ENCODE data around the gene VPS4A.

- TF ChIP-seq CTCF (IDR thresholded peaks at IDR 0.05) (no peak), EZH2 (IDR thresholded peaks at IDR 0.05; ENCODE audit: borderline replicate concordance, insufficient read depth, low read depth, low read length, poor library complexity, severe bottlenecking) (no peak)
Measured at GRCh38 chr16:69270831-69271230, 40.3 kb upstream of the VPS4A start.

Data from B cell (primary cell).